Mammary epithelial cell (primary cell): Measurements from ENCODE around the gene DNAJC13.

Experiments used
- EZH2 ChIP-seq: IDR thresholded peaks from 2 replicates; pipeline ENCODE4 v1.6.1; 2012; ENCODE audit warnings: low read length, inconsistent platforms, borderline replicate concordance
- TF ChIP-seq, protein P1 (sequence below), 2 donors: IDR thresholded peaks in 1 of 2; conservative IDR thresholded peaks in 1 of 2; 2 replicates each; pipeline ENCODE4 v1.5.1; 2011 to 2012; ENCODE audit warnings: inconsistent platforms in 2 of 2, low read length in 2 of 2, mild to moderate bottlenecking in 2 of 2, control low read depth in 1 of 2, low read depth in 1 of 2; ENCODE audit not compliant: insufficient read depth in 1 of 2; ENCODE audit errors: extremely low read depth in 1 of 2

DNA sequence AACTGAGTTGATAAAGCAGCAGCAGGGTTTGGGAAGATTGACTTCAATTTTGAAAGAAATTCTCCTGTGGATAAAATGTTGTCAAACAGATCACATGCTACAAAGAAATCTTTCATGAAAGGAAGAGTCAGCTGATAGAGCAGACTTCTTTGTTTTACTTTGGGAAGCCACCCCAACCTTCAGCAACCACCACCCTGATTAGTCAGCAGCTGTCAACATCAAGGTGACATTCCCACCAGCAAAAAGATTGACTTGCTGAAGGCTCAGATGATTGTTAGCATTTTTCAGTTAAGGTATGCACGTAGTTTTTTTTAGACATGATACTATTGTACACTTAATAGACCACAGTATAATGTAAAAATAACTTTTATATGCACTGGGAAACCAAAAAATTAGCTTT, 92.2 kb downstream of the DNAJC13 start:
- TF ChIP-seq, protein P1, sequence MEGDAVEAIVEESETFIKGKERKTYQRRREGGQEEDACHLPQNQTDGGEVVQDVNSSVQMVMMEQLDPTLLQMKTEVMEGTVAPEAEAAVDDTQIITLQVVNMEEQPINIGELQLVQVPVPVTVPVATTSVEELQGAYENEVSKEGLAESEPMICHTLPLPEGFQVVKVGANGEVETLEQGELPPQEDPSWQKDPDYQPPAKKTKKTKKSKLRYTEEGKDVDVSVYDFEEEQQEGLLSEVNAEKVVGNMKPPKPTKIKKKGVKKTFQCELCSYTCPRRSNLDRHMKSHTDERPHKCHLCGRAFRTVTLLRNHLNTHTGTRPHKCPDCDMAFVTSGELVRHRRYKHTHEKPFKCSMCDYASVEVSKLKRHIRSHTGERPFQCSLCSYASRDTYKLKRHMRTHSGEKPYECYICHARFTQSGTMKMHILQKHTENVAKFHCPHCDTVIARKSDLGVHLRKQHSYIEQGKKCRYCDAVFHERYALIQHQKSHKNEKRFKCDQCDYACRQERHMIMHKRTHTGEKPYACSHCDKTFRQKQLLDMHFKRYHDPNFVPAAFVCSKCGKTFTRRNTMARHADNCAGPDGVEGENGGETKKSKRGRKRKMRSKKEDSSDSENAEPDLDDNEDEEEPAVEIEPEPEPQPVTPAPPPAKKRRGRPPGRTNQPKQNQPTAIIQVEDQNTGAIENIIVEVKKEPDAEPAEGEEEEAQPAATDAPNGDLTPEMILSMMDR (conservative IDR thresholded peaks at IDR 0.05 in 1 of 2, IDR thresholded peaks at IDR 0.05 in 1 of 2; ENCODE audit: extremely low read depth in 1 of 2, insufficient read depth in 1 of 2, low read depth in 1 of 2, low read length in 2 of 2) = no peak
- no peak for TF ChIP-seq EZH2
